ENCODE measurements around the gene CA10.

The CA10 gene

GRCh38 chr17:51668155-51668962, 490.2 kb downstream of the CA10 start:
- no peak for DNase-seq

GRCh38 chr17:51667706-51668083, 490.8 kb downstream of the CA10 start:
- DNase-seq = peak in 1 of 2 experiments; percentile 38

GRCh38 chr17:51666971-51667705, 491.4 kb downstream of the CA10 start:
- no peak for DNase-seq

GRCh38 chr17:51662204-51663056, 496.1 kb downstream of the CA10 start:
- no peak for DNase-seq

GRCh38 chr17:51661403-51661802, 497.1 kb downstream of the CA10 start:
- no peak for DNase-seq

GRCh38 chr17:51660266-51660665, 498.2 kb downstream of the CA10 start:
- no peak for DNase-seq

- no peak for DNase-seq
Observed at GRCh38 chr17:51657224-51657623, 501.3 kb downstream of the CA10 start.

- DNase-seq = no peak
Observed at GRCh38 chr17:51653878-51654277, 504.6 kb downstream of the CA10 start.

GRCh38 chr17:51652529-51652928, 506.0 kb downstream of the CA10 start:
- no peak for DNase-seq

GRCh38 chr17:51651513-51652298, 506.8 kb downstream of the CA10 start:
- no peak for DNase-seq

GRCh38 chr17:51650772-51651171, 507.7 kb downstream of the CA10 start:
- DNase-seq = no peak

- peak in 1 of 2 experiments; percentile 16 for DNase-seq
Observed at GRCh38 chr17:51650202-51650601, 508.3 kb downstream of the CA10 start.

- no peak for DNase-seq
Observed at GRCh38 chr17:51647826-51648225, 510.7 kb downstream of the CA10 start.

- DNase-seq = no peak
Observed at GRCh38 chr17:51647067-51647466, 511.4 kb downstream of the CA10 start.

GRCh38 chr17:51646539-51646938, 512.0 kb downstream of the CA10 start:
- no peak for DNase-seq

- DNase-seq = no peak
Observed at GRCh38 chr17:51645056-51645455, 513.5 kb downstream of the CA10 start.

GRCh38 chr17:51643702-51644490, 514.6 kb downstream of the CA10 start:
- DNase-seq = no peak

GRCh38 chr17:51642029-51642428, 516.5 kb downstream of the CA10 start:
- no peak for DNase-seq

GRCh38 chr17:51640108-51640622, 518.3 kb downstream of the CA10 start:
- DNase-seq = no peak

GRCh38 chr17:51638971-51639370, 519.5 kb downstream of the CA10 start:
- DNase-seq = no peak

GRCh38 chr17:51636291-51636690, 522.2 kb downstream of the CA10 start:
- no peak for DNase-seq
